ENCODE data around the gene SLC38A2.

GRCh38 chr12:46386360-46386867 is 13.8 kb upstream of the SLC38A2 start:
- TF ChIP-seq CTCF (IDR thresholded peaks at IDR 0.05; ENCODE audit: low read depth, low read length, poor library complexity, severe bottlenecking) = no peak
- no peak for TF ChIP-seq EZH2phosphoT487 (IDR thresholded peaks at IDR 0.05; ENCODE audit: borderline replicate concordance, low read length)

Data from DOHH2 (cell line).